H54 (cell line): ENCODE data around the gene OR13C9.
"Not testable (repeated sequence)": the region's sequence is repeated elsewhere in the genome, so short reads cannot be mapped to it uniquely, and the experiment has no call there.

Experiments used
- DNase-seq: peaks from one replicate; pipeline ENCODE4 v3.0.0; 2011; ENCODE audit warnings: low spot score, mixed read lengths; ENCODE audit not compliant: insufficient read length
- FAIRE-seq: peaks from 3 replicates; lab custom pipeline; 2011; peaks lifted over from hg19 to GRCh38; lab: Jason Lieb, UNC
- POLR2A ChIP-seq: IDR thresholded peaks from 2 replicates; pipeline ENCODE4 v1.6.1; 2011; ENCODE audit warnings: low read depth, mild to moderate bottlenecking, low read length

OR13C9 gene

GRCh38 chr9:104618104-104618503 is at the start of gene OR13C9:
Gene OR13C9, minus strand, starts transcription at chr9:104618204. Its CDS starts 0 bp downstream, at chr9:104618204.
- no peak for TF ChIP-seq POLR2A
- no peak for DNase-seq
- no peak for FAIRE-seq

GRCh38 chr9:104658496-104659195 is 40.6 kb upstream of the OR13C9 start:
- no peak for TF ChIP-seq POLR2A
- DNase-seq (no peak), FAIRE-seq (peak; percentile 53)

- FAIRE-seq: no peak
- no peak for TF ChIP-seq POLR2A
Measured at GRCh38 chr9:104635456-104635855, 17.5 kb upstream of the OR13C9 start.

GRCh38 chr9:104633976-104634520 is 16.0 kb upstream of the OR13C9 start:
- FAIRE-seq: no peak
- no peak for TF ChIP-seq POLR2A
- DNase-seq: no peak

More at GRCh38 chr9:104635456-104635855, 17.5 kb upstream of the OR13C9 start:
- DNase-seq: no peak

- FAIRE-seq, DNase-seq: not testable (repeated sequence)
Measured at GRCh38 chr9:104625964-104626363, 8.0 kb upstream of the OR13C9 start.

- no peak for TF ChIP-seq POLR2A
- no peak for FAIRE-seq
- DNase-seq: no peak
Measured at GRCh38 chr9:104617418-104617817, 586 bp downstream of the OR13C9 start.

- no peak for DNase-seq
- FAIRE-seq: no peak
- TF ChIP-seq POLR2A: no peak
Measured at GRCh38 chr9:104611213-104611612, 6.8 kb downstream of the OR13C9 start.

- TF ChIP-seq POLR2A: no peak
- DNase-seq (no peak), FAIRE-seq (peak; percentile 77)
Measured at GRCh38 chr9:104608336-104608735, 9.7 kb downstream of the OR13C9 start.

GRCh38 chr9:104606152-104606551 is 11.9 kb downstream of the OR13C9 start:
- TF ChIP-seq POLR2A: no peak
- FAIRE-seq (peak; percentile 81), DNase-seq (no peak)

GRCh38 chr9:104605527-104605926 is 12.5 kb downstream of the OR13C9 start, which contains the start of gene OR13C2:
Gene OR13C2, minus strand, starts transcription at chr9:104605627. Its CDS starts 0 bp downstream, at chr9:104605627.
- not testable (repeated sequence) for DNase-seq, FAIRE-seq

GRCh38 chr9:104604801-104605200 is 13.2 kb downstream of the OR13C9 start:
- DNase-seq: no peak
- peak; percentile 50 for FAIRE-seq
- TF ChIP-seq POLR2A: no peak

GRCh38 chr9:104599313-104599712 is 18.7 kb downstream of the OR13C9 start, which contains the start of gene OR13C5:
Gene OR13C5, minus strand, starts transcription at chr9:104599413. Its CDS starts 0 bp downstream, at chr9:104599413.
- FAIRE-seq, DNase-seq: not testable (repeated sequence)

GRCh38 chr9:104598749-104599148 is 19.3 kb downstream of the OR13C9 start:
- not testable (repeated sequence) for DNase-seq
- FAIRE-seq: peak; percentile 27

- FAIRE-seq (no peak), DNase-seq (no peak)
- no peak for TF ChIP-seq POLR2A
Measured at GRCh38 chr9:104589626-104590025, 28.4 kb downstream of the OR13C9 start.
